NOMO-1 treated with dmso at 0.1 percent for 144 hours (cell line): ENCODE data around the gene BGLAP.
A peak's percentile ranks its signal among the peaks of the same experiment; 100 is the strongest.

Experiments used
- DNase-seq: peaks from one replicate; lab custom pipeline; 2025; ENCODE audit not compliant: unreplicated experiment; lab: John Stamatoyannopoulos, UW

BGLAP gene

GRCh38 chr1:156253634-156254033, 11.7 kb downstream of the BGLAP start:
- no peak for DNase-seq

GRCh38 chr1:156257711-156258110, 15.7 kb downstream of the BGLAP start:
- no peak for DNase-seq

- no peak for DNase-seq
Observed at GRCh38 chr1:156258859-156259258, 16.9 kb downstream of the BGLAP start.

GRCh38 chr1:156259805-156260204, 17.8 kb downstream of the BGLAP start:
- no peak for DNase-seq

- no peak for DNase-seq
Observed at GRCh38 chr1:156260896-156261295, 18.9 kb downstream of the BGLAP start.

GRCh38 chr1:156262461-156263287, 20.7 kb downstream of the BGLAP start:
- no peak for DNase-seq

- no peak for DNase-seq
Observed at GRCh38 chr1:156263288-156263655, 21.3 kb downstream of the BGLAP start.

GRCh38 chr1:156266051-156266450, 24.1 kb downstream of the BGLAP start:
- DNase-seq, result no peak

- DNase-seq, result no peak
Observed at GRCh38 chr1:156268336-156268735, 26.4 kb downstream of the BGLAP start.

GRCh38 chr1:156270314-156270713, 28.3 kb downstream of the BGLAP start:
- DNase-seq, result no peak

GRCh38 chr1:156276532-156276931, 34.5 kb downstream of the BGLAP start:
- DNase-seq, result peak; percentile 2

GRCh38 chr1:156276966-156277381, 35.0 kb downstream of the BGLAP start:
- peak; percentile 44 for DNase-seq

- DNase-seq, result no peak
Observed at GRCh38 chr1:156279837-156280236, 37.9 kb downstream of the BGLAP start.

GRCh38 chr1:156281281-156281680, 39.3 kb downstream of the BGLAP start:
- DNase-seq, result peak; percentile 31

- DNase-seq, result no peak
Observed at GRCh38 chr1:156281693-156282478, 39.9 kb downstream of the BGLAP start.

- peak; percentile 93 for DNase-seq
Observed at GRCh38 chr1:156282479-156283222, 40.7 kb downstream of the BGLAP start, which contains the start of gene SMG5. Gene SMG5 (minus strand): TSS chr1:156282825. CDS start chr1:156282680, 145 bp downstream.

- no peak for DNase-seq
Observed at GRCh38 chr1:156283521-156283920, 41.5 kb downstream of the BGLAP start.

GRCh38 chr1:156284112-156284511, 42.1 kb downstream of the BGLAP start, which contains the start of gene TMEM79:
Gene TMEM79 (plus strand): TSS chr1:156284325. CDS start chr1:156285227, 902 bp downstream.
- DNase-seq, result no peak

- no peak for DNase-seq
Observed at GRCh38 chr1:156284757-156285156, 42.8 kb downstream of the BGLAP start.

- no peak for DNase-seq
Observed at GRCh38 chr1:156285437-156285836, 43.5 kb downstream of the BGLAP start.

GRCh38 chr1:156286061-156286460, 44.1 kb downstream of the BGLAP start:
- no peak for DNase-seq
